Measurements from ENCODE around the gene HIPK1. TPM values are rescaled to one million over a fixed set of nuclear protein-coding genes. Genes with fewer than 3 reads are reported as not detected.
"Not testable (repeated sequence)": the region's sequence is repeated elsewhere in the genome, so short reads cannot be mapped to it uniquely, and the experiment has no call there.

The HIPK1 gene
- total RNA-seq, 1 donor from 2014 or later: 62.9 TPM

GRCh38 chr1:113945329-113945728, 16.2 kb downstream of the HIPK1 start:
- DNase-seq: no peak

- no peak for DNase-seq
Observed at GRCh38 chr1:113946112-113946511, 17.0 kb downstream of the HIPK1 start.

- no peak for DNase-seq
Observed at GRCh38 chr1:113946678-113947387, 17.7 kb downstream of the HIPK1 start.

GRCh38 chr1:113947388-113948107, 18.4 kb downstream of the HIPK1 start:
- no peak for DNase-seq

- not testable (repeated sequence) for DNase-seq
Observed at GRCh38 chr1:113948151-113948550, 19.0 kb downstream of the HIPK1 start.

- DNase-seq: peak; percentile 30
Observed at GRCh38 chr1:113949007-113949406, 19.9 kb downstream of the HIPK1 start.

- no peak for DNase-seq
Observed at GRCh38 chr1:113950908-113951307, 21.8 kb downstream of the HIPK1 start.

GRCh38 chr1:113951719-113952118, 22.6 kb downstream of the HIPK1 start:
- DNase-seq: no peak

- no peak for DNase-seq
Observed at GRCh38 chr1:113957984-113958383, 28.9 kb downstream of the HIPK1 start.

- DNase-seq: no peak
Observed at GRCh38 chr1:113958691-113959090, 29.6 kb downstream of the HIPK1 start.

- DNase-seq: no peak
Observed at GRCh38 chr1:113963281-113963906, 34.3 kb downstream of the HIPK1 start.

- no peak for DNase-seq
Observed at GRCh38 chr1:113965703-113966412, 36.7 kb downstream of the HIPK1 start.

GRCh38 chr1:113972954-113973353, 43.8 kb downstream of the HIPK1 start:
- DNase-seq: no peak

- DNase-seq: no peak
Observed at GRCh38 chr1:113975211-113975895, 46.2 kb downstream of the HIPK1 start.

- peak; percentile 47 for DNase-seq
Observed at GRCh38 chr1:113976609-113977278, 47.6 kb downstream of the HIPK1 start.

GRCh38 chr1:113977906-113978305, 48.8 kb downstream of the HIPK1 start:
- no peak for DNase-seq

GRCh38 chr1:113978863-113979702, 50.0 kb downstream of the HIPK1 start, which contains the start of gene OLFML3:
Gene OLFML3 (plus strand): TSS chr1:113979474. CDS start chr1:113979517, 43 bp downstream.
- peak; percentile 97 for DNase-seq

- peak; percentile 89 for DNase-seq
Observed at GRCh38 chr1:113980110-113980509, 51.0 kb downstream of the HIPK1 start.

GRCh38 chr1:113981962-113982931, 53.1 kb downstream of the HIPK1 start:
- DNase-seq: peak; percentile 94
